MG63 (cell line): ENCODE data around the gene PTPRN2. TPM values are rescaled to one million over a fixed set of nuclear protein-coding genes. Genes with fewer than 3 reads are reported as not detected.

Experiments used
- DNase-seq: peaks from one replicate; pipeline ENCODE4 v3.0.0-alpha.2; 2020
- H3K27me3 ChIP-seq: fragments of 250-450 bp; sonication (Bioruptor Pico); 2 replicates; pipeline ENCODE4 v1.5.1; 2020; ENCODE audit warnings: mild to moderate bottlenecking, moderate library complexity
- H3K36me3 ChIP-seq: fragments of 250-450 bp; sonication (Bioruptor Pico); 2 replicates; pipeline ENCODE4 v1.5.1; 2020; ENCODE audit warnings: mild to moderate bottlenecking, moderate library complexity
- H3K4me3 ChIP-seq: fragments of 250-450 bp; sonication (Bioruptor Pico); 2 replicates; pipeline ENCODE4 v1.5.1; 2020; ENCODE audit warnings: mild to moderate bottlenecking, moderate library complexity
- H3K9me3 ChIP-seq: fragments of 250-450 bp; sonication (Bioruptor Pico); 2 replicates; pipeline ENCODE4 v1.5.1; 2020; ENCODE audit warnings: mild to moderate bottlenecking, moderate library complexity
- total RNA-seq: library from RNA; depleted of rRNA; stranded (reverse); fragments of >200 nt; shearing (Covaris generic); gene quantifications from 2 replicates; pipeline ENCODE4 v1.2.3, GENCODE V29; 2014; ENCODE audit warnings: low replicate concordance

PTPRN2 gene
- total RNA-seq, 1 experiment from 2014 or later, result 0.16 TPM

GRCh38 chr7:157824819-157825121 lies 762.9 kb downstream of the PTPRN2 start:
- DNase-seq, result no peak
- H3K4me3 ChIP-seq, result no peak overlapping the region
- no peaks in the 10 kb centered on the region for H3K27me3 ChIP-seq
- H3K9me3 ChIP-seq, result no peaks in the 10 kb centered on the region
- H3K36me3 ChIP-seq, result no peaks in the 10 kb centered on the region

DNA sequence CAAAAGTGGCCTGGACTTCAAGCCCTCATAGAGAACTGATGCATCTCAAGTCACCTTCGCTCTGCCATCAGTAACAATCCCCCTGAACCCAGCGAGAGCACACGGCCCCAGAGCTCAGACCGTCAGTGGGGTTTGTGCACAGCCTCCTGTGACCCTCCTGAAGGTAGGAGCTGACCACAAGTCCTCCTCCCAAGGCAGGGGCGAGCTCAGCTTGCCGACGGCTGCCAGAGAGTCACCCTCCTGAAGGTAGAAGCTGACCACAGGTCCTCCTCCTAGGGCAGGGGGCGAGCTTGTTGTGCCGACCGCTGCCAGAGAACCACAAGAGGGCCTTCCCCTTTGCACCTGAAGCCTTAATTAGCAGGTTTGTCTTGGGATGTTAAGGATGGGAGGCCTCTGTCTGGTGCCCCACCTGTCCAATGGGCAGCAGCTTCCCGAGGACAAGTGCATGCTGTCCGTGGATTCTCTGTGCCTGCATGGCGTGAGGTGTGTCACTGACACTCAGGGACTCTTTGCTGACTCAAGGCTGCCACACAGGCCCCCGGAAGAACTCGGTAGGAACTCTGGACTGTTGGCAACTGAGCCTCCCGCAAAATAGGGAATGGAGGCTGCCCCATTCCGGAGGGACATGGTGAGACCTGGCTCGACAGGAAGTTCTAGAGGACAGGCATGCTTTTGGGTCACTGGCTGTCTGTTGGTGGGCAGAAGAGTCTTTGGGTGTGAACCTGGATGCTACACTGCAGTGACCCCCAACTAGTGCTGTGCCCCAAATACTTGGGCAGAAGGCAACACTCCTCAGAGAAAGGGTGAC lies 763.4 kb downstream of the PTPRN2 start:
- H3K27me3 ChIP-seq, result no peaks in the 10 kb centered on the region
- no peaks in the 10 kb centered on the region for H3K36me3 ChIP-seq
- no peaks in the 10 kb centered on the region for H3K9me3 ChIP-seq
- DNase-seq, result no peak
- no peak overlapping the region for H3K4me3 ChIP-seq

DNA sequence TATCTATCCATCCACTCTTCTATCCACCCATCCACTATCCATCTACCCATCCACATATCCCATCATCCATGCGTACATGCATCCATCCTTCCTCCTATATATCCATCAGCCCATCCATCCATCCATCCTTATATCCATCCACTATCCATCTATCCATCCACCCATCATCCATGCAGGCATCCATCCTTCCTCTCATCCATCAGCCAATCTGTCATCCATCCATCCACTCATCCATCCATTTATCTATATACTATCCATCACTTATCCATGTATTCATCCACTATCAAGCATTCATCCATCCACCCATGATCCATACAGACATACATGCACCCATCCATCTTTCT lies 765.0 kb downstream of the PTPRN2 start:
- Histone ChIP-seq H3K27me3 (no peaks in the 10 kb centered on the region), H3K36me3 (no peaks in the 10 kb centered on the region), H3K9me3 (no peaks in the 10 kb centered on the region), H3K4me3 (no peak overlapping the region)
- DNase-seq, result no peak

GRCh38 chr7:157821959-157822687 lies 765.5 kb downstream of the PTPRN2 start:
- H3K9me3 ChIP-seq, result no peaks in the 10 kb centered on the region
- DNase-seq, result no peak

DNA sequence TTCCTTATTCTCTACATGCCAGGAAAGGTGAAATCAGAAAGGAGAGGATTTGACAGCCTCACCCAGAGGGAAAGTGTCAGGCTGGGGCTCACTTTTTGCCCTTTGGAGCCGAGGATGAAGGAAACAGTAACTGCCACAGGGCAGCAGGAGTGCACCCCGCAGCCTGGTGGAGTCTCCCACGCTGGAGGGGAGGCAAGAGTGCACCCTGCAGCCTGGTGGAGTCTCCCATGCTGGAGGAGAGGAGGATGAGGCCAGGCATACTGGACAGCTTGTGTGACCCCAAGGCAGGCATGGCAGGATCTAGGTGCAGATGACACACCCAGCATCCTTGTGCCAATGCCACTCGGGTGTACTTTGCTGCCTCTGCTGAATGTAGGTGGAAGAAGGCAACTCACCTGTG lies 766.8 kb downstream of the PTPRN2 start:
- H3K36me3 ChIP-seq, result no peaks in the 10 kb centered on the region
- no peaks in the 10 kb centered on the region for H3K9me3 ChIP-seq
- DNase-seq, result no peak
- no peak overlapping the region for H3K4me3 ChIP-seq
- no peaks in the 10 kb centered on the region for H3K27me3 ChIP-seq

More at GRCh38 chr7:157821959-157822687, 765.5 kb downstream of the PTPRN2 start:
- Histone ChIP-seq H3K36me3 (no peaks in the 10 kb centered on the region), H3K4me3 (no peak overlapping the region), H3K27me3 (no peaks in the 10 kb centered on the region)

DNA sequence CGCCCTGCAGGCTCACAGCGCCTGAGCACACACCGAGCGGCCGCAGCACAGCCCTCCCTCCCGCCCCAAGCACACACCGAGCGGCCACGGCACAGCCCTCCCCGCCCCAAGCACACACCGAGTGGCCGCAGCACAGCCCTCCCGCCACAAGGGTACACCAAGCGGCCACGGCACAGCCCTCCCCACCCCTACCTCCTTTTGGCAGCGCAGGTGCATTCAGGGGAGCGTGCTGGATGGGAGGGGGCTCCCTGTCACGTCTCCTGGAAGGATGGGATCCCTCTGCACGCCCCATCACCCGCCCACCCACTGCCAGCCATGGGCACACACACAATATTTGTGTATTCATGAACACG lies 768.2 kb downstream of the PTPRN2 start:
- no peaks in the 10 kb centered on the region for H3K9me3 ChIP-seq
- H3K4me3 ChIP-seq, result no peak overlapping the region
- no peaks in the 10 kb centered on the region for H3K27me3 ChIP-seq
- DNase-seq, result no peak
- no peaks in the 10 kb centered on the region for H3K36me3 ChIP-seq

DNA sequence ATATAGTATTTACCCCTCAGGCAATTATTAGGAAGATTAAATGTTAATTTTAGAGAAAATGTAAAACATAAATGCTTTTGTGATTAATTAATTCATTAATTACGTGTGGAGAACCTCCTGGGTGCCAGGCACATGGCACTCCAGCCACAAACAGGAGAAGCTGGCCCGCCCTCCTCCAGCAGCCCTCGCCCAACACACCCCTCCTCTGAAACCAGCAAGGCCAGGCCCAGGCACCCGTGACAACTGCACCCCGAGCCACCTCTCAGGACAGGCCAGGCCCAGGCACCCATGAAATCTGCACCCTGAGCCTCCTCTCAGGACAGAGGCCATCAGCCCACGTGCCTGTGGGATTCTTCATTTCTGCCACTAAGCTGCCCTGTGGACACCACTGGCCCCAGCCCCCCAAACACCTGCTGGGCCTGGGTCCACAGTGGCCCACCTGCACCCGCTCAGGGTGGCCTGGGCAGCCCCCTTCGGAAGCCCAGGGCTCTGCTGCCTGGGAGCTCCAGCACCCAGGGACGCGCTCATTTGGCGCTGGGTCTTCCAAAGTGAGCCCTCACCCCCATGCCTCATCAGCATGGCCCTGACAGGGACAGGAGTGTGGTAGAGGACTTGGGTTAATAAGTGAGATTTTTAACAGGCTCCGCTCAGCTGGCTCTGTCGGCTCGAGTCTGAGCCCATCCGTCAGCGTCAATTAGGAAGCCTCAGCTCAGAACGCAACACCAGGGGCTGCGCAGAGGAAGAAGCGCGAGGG lies 768.7 kb downstream of the PTPRN2 start:
- DNase-seq, result no peak
- Histone ChIP-seq H3K36me3 (no peaks in the 10 kb centered on the region), H3K27me3 (no peaks in the 10 kb centered on the region), H3K4me3 (no peak overlapping the region), H3K9me3 (no peaks in the 10 kb centered on the region)

- no peaks in the 10 kb centered on the region for H3K27me3 ChIP-seq
- H3K4me3 ChIP-seq, result no peak overlapping the region
- H3K9me3 ChIP-seq, result no peaks in the 10 kb centered on the region
- no peaks in the 10 kb centered on the region for H3K36me3 ChIP-seq
- no peak for DNase-seq
Measured at GRCh38 chr7:157817944-157818700, 769.5 kb downstream of the PTPRN2 start.

DNA sequence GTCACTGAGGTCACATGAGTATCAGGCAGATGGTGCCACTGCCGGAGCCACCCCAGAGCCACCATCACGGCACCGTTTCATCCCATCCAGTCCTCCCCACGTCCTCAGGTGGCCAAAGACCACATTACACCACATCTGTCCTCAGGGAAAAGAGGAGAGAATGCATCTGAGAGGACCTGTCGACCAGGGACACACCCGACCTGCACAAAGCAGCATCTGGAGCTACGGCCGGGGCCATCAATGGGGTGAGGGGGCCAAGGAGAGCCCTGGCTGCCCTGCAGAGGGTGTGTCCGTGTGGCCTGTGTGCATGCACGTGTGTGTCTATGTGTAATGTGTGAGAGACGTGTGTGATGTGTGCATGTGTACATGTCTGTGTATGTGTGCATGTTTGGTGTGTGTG lies 770.2 kb downstream of the PTPRN2 start:
- no peak for DNase-seq
- H3K36me3 ChIP-seq, result no peaks in the 10 kb centered on the region
- no peaks in the 10 kb centered on the region for H3K9me3 ChIP-seq
- no peak overlapping the region for H3K4me3 ChIP-seq
- no peaks in the 10 kb centered on the region for H3K27me3 ChIP-seq

DNA sequence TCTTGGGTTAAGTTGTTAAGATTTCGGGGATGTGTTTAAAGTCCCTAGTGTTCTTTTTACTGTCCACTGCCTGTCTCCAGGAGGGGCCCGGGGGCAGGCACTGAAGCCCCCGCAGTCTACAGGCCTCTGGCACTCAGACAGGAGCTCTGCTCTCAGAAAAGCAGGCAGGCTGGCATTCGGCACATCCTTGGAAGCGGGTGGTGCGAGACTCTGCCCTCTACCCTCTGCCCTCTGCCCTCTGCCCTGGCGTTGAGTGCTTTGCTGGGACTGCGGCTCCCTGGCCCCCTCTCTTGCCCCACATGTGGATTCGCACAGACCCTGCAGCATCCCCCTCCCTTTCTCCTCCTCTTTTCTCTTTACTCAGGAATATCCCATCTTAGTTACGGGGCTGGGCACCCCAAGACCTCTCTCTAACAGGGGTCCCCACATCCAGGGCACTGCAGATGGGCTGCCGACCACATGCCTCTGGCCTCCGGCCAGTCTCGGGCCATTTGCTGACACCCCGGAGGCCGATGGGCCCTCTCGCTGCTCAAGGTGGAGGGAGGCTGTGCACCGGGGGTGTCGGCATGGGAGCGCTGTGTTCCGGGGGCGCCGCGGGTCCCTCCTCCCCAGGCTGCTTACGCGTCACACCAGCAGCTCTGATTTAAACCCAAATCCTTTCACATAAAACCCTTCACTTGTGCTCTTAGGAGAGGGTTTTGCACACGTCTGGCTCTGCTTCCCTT lies 770.9 kb downstream of the PTPRN2 start:
- DNase-seq, result no peak
- Histone ChIP-seq H3K36me3 (no peaks in the 10 kb centered on the region), H3K27me3 (no peaks in the 10 kb centered on the region), H3K9me3 (no peaks in the 10 kb centered on the region), H3K4me3 (no peak overlapping the region)

- no peaks in the 10 kb centered on the region for H3K9me3 ChIP-seq
- no peaks in the 10 kb centered on the region for H3K36me3 ChIP-seq
- no peak overlapping the region for H3K4me3 ChIP-seq
- H3K27me3 ChIP-seq, result no peaks in the 10 kb centered on the region
- no peak for DNase-seq
Measured at GRCh38 chr7:157816086-157816485, 771.5 kb downstream of the PTPRN2 start.

- no peaks in the 10 kb centered on the region for H3K27me3 ChIP-seq
- no peak overlapping the region for H3K4me3 ChIP-seq
- H3K36me3 ChIP-seq, result no peaks in the 10 kb centered on the region
- DNase-seq, result no peak
- H3K9me3 ChIP-seq, result no peaks in the 10 kb centered on the region
Measured at GRCh38 chr7:157815706-157816022, 772.0 kb downstream of the PTPRN2 start.

DNA sequence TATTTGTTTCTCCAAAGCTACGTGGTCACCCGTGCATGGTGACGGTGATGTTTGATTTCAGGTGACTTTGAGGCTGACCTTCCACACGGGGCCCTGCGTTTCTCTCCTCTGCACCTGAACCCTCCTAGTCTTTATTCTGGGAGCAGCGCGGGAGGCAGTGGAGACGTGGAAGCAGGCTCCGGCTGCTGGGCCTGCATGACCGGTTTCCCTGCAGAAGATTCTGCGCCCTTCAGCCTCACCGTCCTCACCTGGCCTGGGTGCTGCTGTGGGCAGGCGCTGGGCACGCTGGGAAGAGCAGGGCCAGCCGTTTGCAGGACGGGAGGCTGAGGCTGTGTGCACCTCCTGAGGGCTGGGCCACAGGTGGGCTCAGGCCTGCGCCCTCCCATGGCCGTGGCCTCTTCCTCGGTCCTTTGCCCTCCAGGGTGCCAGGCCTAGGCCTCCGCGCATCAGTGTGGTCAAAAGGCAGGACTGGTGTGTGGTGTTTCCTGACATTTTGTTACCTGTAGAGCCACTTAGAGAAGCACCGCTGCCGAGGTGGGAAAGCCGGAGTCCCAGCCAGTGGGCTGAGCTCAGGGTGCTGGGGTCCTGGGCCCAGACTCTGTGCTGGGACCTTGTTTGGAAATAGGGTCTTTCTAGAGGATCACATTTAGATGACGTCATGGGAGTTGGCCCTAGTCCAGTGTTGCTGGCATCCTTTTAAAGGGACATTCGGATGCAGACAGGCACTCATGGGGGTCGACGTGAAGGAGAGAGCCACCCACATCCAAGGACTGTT lies 772.5 kb downstream of the PTPRN2 start:
- Histone ChIP-seq H3K4me3 (no peak overlapping the region), H3K9me3 (no peaks in the 10 kb centered on the region), H3K27me3 (no peaks in the 10 kb centered on the region), H3K36me3 (no peaks in the 10 kb centered on the region)
- DNase-seq, result no peak

- no peaks in the 10 kb centered on the region for H3K9me3 ChIP-seq
- DNase-seq, result no peak
Measured at GRCh38 chr7:157813741-157814661, 773.6 kb downstream of the PTPRN2 start.

GRCh38 chr7:157813053-157813452 lies 774.6 kb downstream of the PTPRN2 start:
- Histone ChIP-seq H3K9me3 (no peaks in the 10 kb centered on the region), H3K4me3 (no peak overlapping the region), H3K27me3 (no peaks in the 10 kb centered on the region), H3K36me3 (no peaks in the 10 kb centered on the region)
- no peak for DNase-seq

More at GRCh38 chr7:157813741-157814661, 773.6 kb downstream of the PTPRN2 start:
- H3K27me3 ChIP-seq, result no peaks in the 10 kb centered on the region
- H3K4me3 ChIP-seq, result no peak overlapping the region
- no peaks in the 10 kb centered on the region for H3K36me3 ChIP-seq
